VCaP (cell line): ENCODE measurements around the gene GRIK5.
"Not testable (repeated sequence)": the region's sequence is repeated elsewhere in the genome, so short reads cannot be mapped to it uniquely, and the experiment has no call there.

Source experiments
- H3K27ac ChIP-seq: fragments of 450-650 bp; 2 replicates; pipeline ENCODE4 v1.5.1; 2017
- CTCF ChIP-seq: fragments of 450-650 bp; conservative IDR thresholded peaks from 2 replicates; pipeline ENCODE4 v1.5.1; 2017; ENCODE audit warnings: mild to moderate bottlenecking, moderate library complexity

The GRIK5 gene

DNA sequence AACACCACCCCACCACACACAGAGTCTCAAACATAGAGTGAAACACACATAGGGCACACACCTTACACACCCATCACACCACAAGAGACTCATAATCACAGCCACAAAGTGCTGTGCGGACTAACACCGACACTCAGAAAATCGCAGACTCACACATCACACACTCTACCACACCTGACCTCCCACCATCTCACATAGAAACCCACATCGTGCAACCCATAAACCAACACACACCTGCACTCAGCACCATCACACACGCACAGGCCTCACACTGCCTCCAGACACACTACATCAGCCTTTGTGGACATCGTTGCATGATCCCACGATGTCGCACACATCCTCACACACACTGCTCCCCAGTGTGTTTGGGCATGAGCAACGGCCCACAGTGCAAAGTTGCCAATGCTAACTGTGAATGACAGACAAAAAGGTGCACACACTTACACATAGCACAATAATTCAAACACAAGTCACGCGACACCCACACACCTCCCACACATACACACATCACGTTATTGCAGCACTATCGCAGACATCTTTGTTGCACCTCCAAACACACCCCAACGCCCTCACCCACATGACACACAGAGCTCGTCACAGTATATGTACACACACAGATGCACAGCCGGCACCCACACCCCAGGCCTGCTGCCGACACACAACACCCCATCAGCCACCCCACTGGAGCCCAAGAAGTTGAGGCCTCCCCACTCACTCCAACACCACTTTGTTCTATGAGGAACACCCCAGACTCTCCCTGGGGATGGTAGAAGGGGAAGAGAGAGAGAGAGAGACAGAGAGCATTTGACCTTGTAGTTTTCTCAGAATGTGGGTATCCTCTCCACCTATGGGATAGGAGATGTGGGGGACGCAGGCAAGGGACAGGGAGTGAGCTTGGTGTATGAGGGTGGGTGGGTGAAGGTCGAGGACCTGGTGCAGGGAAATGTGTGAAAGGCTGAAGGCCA lies 74.7 kb downstream of the GRIK5 start:
- H3K27ac ChIP-seq: no peak overlapping the region; the same call in 1 of the 2 replicates
- no peak for TF ChIP-seq CTCF

GRCh38 chr19:41994521-41994971 lies 75.5 kb downstream of the GRIK5 start:
- peak overlapping the region; percentile 74; the same call in 1 of the 2 replicates for H3K27ac ChIP-seq
- TF ChIP-seq CTCF: no peak

DNA sequence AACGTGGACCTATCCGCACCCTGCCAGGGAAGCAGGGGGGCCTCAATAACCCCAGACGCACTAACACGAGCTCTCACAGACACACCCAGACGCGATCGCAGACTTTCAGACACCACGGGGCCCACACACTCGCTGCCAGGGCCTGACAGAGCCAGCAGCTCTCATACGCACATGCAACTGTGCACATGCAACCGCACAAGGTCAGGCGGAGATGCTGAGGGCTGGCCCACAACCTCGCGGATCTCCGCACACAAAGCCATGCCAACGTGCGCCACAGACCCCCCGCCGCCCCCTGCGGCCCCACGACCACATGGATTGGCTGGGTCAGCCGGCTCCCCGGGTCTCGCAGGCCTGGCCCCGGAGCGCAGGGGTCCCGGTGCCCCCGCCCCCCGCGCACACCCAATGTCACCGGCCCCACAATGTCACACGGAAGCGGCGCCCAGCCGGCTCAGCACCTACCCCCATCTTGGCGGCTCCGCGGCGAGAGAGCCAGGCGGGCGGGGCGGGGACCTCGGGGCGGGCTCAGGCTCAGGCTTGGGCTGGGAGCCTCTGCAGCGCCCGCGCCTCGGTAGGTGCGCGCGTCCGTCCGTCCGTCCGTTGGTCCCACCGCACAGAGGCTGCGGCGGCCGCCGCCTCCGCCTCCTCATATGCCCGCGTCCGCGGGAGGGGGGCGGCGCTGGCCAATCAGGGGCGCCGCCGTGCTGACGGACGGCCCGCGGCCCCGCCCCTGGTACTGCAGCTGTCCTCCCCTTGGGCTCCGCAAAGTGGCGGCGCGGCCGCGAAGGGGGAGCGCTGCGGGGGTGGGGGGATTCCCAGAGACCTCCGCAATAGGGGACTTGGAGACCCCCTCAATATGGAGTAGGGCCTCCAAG lies 76.2 kb downstream of the GRIK5 start, which contains the start of gene ATP1A3:
Gene ATP1A3 (minus strand): TSS at position 619 of the 872 bp plus-strand sequence. CDS start 154 bp downstream, at position 465.
- H3K27ac ChIP-seq: peak within 1 kb of the TSS; percentile 74; the same call in 1 of the 2 replicates
- no peak for TF ChIP-seq CTCF

DNA sequence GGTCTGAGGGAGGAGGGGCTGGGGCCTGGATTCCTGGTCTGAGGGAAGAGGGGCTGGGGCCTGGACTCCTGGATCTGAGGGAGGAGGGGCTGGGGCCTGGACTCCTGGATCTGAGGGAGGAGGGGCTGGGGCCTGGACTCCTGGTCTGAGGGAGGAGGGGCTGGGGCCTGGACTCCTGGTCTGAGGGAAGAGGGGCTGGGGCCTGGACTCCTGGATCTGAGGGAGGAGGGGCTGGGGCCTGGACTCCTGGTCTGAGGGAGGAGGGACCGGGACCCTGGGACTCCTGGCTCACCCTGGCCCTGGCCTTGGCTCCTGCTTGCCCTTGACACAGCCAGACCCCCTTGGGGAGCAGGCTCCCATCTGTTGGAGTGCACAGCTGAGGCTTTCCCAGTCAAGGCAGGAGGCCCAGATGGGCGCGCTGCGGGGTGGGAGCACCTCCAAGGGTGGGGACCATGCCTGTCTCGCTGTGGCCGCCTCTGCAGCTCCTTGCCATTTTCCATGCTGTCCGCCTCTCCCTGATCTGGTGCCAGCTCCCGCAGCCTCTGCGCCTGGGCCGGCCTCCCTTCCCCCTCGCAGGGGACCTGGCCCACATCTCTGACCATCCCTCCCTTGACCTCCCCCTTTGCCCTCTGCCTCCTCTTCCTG lies 78.0 kb downstream of the GRIK5 start:
- not testable (repeated sequence) for H3K27ac ChIP-seq

DNA sequence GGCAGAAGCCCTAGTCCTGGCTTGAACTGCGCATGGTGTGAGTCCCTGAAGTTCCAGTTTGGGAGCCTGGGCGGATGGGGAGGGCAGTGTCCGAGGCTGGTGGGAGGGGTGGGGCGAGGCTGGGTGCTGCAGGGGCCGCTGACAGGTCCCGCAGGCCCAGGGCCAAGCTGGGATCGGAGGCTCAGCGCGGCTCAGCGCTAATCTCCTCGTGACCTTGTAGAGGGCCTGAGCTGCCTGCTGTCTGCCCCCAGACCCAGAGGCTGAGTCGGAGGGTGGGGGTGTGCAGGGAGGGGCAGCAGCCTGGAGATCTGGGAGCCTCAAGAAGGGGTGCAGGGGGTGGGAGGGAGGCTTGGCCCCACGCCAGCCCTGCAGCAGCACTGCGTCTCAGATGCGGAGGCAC lies 79.0 kb downstream of the GRIK5 start:
- H3K27ac ChIP-seq: no peak overlapping the region

GRCh38 chr19:41990615-41991014 lies 79.4 kb downstream of the GRIK5 start:
- no peak overlapping the region for H3K27ac ChIP-seq
- no peak for TF ChIP-seq CTCF

More for the DNA sequence above, 79.0 kb downstream of the GRIK5 start:
- TF ChIP-seq CTCF: no peak

GRCh38 chr19:41990028-41990427 lies 80.0 kb downstream of the GRIK5 start:
- TF ChIP-seq CTCF: no peak
- no peak overlapping the region for H3K27ac ChIP-seq
